ENCODE results near the gene CENPH. TPM values are rescaled to one million over a fixed set of nuclear protein-coding genes. Genes with fewer than 3 reads are reported as not detected.

Gene CENPH
- total RNA-seq, 2 experiments from 2014 or later = 93.0 to 95.2 TPM

Other genes with a start within 250 kb of the CENPH start
- 10 to 100 TPM; 30.0 to 36.2 TPM for gene SLC30A5, start 95.6 kb upstream of the CENPH start, total RNA-seq
- gene CCNB1, start 22.4 kb upstream of the CENPH start, total RNA-seq = 100 to 1,000 TPM; 209 to 211 TPM
- 10 to 100 TPM; 23.8 to 28.4 TPM for gene CDK7, start 45.3 kb downstream of the CENPH start, total RNA-seq
- gene CCDC125, start 143.2 kb downstream of the CENPH start, total RNA-seq = 1 to 10 TPM; 6.1 to 7.5 TPM
- 100 to 1,000 TPM; 102 to 103 TPM for gene AK6, start 179.9 kb downstream of the CENPH start, total RNA-seq
- 10 to 100 TPM; 74.9 to 79.1 TPM for gene TAF9, start 179.9 kb downstream of the CENPH start, total RNA-seq
- gene RAD17, start 180.2 kb downstream of the CENPH start, total RNA-seq = 10 to 100 TPM; 24.1 to 26.2 TPM
- under 1 TPM; 0.45 to 0.64 TPM for gene MARVELD2, start 225.5 kb downstream of the CENPH start, total RNA-seq